NCI-H2107 treated with DMSO at 0.1 percent for 48 hours (cell line): Measurements from ENCODE around the gene LRRC75A.

Source experiments
- DNase-seq: peaks from one replicate; lab custom pipeline; 2025; ENCODE audit not compliant: unreplicated experiment; lab: John Stamatoyannopoulos, UW

LRRC75A gene

GRCh38 chr17:16494059-16494458 is 2.1 kb upstream of the LRRC75A start:
- no peak for DNase-seq

DNA sequence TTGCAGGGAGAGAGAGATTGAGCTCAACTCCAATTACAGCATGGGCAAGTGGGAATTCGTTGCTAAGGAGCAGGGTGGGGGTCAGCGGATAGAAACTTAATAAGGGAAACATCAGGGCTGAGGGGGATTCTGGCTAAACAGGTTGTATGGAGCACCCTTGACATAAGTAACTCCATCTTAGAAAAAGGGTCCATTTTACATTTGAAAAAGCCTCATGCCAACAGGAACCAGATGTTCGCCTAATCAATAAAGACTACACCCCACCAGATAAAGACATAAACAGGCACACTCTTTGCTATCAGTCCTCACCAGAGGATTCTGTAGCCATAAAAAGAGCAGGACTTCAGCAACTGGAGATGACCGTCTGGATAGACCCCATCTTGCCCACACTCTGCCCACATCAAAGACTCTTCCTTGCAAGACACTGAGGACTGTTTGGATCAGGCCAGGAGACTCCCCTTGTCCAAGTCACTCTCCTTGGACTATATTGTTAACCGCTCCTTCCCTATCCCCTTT is 1.6 kb upstream of the LRRC75A start:
- DNase-seq, result no peak

DNA sequence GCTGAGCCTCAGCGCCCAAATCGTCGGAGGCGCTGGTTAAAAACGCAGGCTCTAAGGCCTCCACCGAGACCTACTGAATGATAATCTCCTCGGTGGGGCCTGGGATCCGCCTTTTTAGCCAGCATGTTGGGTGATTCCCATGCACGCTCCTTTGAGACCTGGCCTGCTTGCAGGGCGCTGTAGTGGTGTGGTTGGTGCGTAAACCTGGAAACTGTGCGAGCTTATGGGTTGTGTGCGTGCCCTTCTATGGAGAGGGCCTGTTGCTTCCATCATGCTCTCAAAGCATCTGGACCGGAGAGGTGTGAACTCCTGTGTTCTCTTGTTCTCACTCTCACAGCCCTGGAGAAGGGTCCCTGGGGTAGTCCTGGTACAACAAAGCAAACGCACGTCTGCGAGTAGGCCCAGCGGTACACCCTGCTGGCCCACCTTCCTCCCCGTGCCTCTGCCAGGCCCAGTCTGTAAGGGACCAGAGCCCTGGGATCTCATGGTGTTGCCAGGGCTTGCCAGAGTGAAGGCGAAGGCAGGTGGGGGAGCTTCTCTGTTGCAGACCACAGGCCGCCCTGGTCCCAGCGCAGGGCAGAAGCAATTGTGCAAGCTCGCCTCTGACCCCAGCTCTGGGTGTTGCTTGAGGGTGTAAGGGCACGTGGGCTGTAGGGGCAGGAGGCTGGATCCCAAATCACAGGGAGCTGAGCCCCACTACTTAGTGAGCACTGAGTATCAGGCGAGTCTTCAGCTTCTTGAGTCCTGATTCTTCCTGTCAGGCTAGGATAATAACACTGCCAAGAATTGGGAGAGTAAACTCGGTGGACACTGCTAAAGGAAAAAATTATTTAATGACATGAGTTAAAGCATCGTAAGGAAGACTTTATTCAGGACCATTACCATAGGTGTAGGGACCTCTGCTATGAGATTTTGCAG is 879 bp upstream of the LRRC75A start:
- no peak for DNase-seq

DNA sequence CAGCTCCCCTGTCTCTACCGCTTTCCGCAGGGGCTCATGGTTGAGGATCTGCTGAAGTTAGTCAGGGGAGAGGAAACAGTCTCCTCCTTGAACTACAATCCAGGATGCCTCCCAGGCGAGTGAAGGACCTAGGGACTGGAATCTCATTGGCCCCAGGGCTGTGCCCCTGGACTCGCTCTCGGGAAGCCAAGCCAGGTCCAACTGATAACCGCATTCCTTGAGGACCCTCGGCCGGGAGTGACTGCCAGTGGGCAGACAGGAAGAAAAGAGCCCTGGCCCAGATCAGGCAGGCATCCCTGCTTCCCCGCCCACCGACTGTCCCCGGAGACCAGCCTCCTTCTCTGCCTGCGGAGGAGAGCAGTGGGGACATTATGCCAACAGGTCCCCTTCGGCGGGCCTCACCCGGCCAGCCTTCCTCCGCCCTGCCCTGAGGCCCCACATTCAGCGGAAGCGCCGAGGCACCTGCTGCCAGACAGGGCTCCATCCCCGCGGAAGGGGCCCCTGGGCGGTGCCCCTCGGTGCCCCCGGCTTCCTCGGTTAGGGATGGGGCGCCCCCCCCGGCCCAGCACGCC is 776 bp downstream of the LRRC75A start:
- DNase-seq, result no peak

DNA sequence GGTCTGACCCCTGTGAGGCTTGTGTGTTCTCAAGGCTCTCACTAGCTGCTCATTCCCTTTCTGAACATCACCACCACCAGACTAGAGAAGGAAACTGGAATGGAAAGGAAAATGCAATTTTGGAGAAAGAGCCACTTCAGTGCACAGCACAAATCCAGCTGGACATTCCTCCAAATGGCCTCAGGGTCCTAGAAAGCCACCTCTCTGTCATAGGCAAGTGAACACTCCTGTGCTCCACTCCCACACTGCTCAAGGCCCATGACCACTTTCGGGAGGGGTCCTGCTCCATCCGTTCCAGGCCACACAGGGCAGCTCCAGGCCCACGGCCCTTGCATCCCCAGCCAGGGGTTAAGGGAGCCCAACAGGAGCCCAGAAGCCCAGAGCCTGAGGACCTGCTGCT is 2.6 kb downstream of the LRRC75A start:
- no peak for DNase-seq

- no peak for DNase-seq
Measured at GRCh38 chr17:16488968-16489337, 3.0 kb downstream of the LRRC75A start.

DNA sequence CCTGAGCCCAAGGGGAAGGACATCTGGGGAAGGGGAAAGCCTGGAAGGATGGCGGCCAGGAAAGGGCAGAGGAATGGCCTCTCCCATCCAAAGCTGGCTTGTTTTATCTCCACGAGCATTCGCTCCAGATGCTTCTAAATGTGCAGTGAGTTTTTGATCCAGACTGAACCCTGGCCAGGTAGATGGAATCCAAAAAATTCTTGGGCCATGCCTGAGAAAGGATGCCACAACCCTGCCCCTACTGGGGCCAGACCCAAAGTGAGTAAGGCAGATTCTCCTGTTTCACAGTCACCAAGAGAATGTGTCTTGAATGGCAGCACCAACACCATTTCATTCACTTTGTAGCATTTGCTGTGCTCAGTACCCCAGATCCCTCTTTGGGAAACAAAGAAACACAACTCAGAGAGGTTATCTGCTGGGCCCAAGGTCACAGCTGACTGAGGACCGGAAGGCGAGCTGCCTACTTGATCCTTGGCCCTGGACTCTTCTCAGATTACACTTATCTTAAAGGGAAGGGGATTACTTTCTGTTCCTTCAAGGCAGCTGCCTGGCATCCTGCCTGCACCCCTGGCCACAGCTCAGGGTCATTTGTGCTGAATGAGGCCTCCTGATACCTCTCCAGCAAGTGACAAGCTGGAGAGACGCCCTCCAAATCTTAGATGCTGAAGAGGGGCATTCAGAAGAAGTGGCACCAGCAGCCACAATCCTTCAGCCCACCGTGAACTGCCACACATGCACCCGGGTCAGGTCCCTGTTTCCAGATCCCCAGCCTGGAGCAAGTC is 3.6 kb downstream of the LRRC75A start:
- no peak for DNase-seq

DNA sequence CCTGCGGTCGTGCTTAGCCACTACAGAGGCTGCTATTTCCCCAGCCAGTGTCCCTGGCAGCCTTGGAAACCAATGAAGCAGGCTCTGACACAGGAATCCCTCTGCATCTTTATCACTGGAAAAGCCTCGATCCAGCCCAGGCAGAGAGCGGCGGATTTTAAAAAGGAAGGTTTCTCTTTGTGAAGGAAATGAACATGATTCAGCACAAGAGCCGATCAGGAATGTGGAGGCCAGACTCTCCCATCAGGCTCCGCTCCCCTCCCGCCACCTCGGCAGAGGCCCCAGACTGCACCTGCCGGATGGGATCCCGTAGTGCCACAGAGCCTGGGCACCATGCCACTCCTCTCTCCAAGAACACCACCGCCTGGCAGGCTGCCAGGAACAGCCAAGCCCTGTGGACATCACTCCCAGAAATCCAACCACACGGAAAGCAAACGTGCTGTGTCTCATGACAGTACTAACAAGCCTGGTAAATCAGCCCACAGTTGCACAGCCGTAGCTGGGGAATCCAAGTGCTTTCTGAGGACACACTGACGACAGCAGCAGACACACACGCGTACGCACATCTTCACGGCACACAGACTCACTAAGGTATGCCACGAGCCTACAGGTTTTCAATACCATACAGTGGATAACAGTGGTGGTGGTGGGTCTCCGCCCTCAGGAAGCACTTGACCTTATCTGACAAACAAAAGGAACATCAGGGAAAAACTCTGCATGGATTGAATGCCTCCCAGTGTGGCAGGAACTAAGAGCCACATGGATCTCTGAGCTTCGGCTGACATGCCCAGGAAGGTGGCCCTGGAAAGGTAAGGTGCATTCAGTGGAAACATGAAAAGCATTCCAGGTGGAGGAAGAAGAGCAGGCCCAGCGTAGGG is 5.4 kb downstream of the LRRC75A start:
- peak; percentile 91 for DNase-seq

DNA sequence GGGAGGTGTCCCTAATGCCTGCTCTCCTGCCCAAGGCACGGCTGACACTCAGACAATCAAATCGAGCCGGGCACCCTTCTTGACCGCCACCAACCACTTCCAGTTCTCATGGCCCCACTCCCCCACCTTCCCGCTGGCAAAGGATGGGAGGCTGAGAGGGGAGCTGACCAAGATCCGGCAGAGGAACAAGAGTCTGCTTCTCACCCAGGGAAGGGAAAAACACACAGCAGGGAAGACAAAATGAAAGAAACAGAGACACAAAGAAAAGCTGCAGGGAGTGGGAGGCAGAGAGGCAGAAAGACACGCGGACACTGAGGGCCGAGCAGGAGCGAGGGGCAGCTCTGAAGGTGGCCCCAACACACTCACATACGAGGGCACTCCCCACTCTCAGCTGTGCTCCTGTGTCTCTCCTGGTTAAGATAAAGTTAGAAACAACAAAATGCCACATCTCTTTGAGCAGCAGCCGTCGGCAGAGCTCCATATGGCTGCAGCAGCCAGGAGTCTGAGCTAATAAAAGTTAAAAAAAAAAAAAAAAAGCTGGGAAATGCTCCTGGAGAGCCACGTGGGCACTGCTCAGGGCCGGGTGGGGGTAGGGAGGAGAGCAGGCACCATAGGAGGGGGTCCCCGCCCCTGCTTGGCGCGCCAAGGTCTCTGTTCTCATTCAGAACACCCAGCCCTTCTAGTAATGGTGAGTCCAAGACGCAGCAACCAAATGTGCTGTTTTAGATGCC is 7.4 kb downstream of the LRRC75A start:
- DNase-seq, result no peak

DNA sequence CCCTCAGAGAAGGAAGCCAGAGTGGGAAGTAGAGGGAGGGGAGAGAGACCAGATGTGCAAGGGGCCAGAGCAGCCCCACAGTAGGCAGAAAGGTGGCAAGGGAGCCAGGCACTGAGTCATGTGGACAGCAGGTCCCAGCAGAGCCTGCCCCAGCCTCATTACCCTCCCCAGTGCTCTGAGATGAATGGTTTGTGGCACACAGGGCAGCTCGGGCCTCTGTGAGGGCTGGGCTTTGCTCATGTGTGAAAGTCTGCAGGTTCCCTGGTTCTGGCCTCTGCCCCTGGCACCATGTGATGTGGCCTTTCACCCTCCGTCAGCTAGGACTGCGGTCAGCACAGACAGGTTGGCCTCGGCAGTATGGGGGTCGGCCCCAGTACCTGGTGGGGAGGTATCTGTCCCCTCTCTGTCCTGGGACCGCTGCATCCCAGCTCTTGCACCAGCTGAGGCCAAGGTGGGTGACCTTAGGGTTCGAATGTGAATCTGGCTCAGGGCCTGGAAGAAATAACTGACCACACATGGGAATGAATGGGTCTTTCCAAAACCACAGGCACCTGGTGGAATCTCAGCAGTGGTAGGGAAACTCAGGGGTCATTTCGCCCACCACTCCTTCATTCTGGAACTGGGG is 8.9 kb downstream of the LRRC75A start:
- DNase-seq, result no peak

DNA sequence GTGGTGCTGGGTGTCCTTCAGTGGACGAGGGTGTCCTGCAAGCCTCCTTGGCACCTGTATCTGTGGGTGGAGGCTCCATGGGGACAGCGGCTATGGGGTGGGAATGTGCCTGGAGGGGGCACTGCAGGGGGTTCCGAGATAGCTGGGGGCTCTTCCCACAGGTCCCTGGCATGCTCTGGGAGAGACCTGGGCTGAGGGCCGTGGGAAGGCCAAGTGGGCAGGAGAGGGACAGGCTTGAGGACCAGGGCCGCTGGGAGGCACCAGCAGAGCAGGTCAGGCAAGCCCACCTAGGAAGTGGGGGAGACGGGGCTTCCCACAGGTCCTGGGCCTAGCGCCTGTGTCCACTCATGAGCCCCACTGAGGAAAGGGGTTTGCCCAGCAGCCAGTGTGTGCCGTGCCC is 9.7 kb downstream of the LRRC75A start:
- no peak for DNase-seq

- DNase-seq, result no peak
Measured at GRCh38 chr17:16480995-16481394, 11.0 kb downstream of the LRRC75A start.

DNA sequence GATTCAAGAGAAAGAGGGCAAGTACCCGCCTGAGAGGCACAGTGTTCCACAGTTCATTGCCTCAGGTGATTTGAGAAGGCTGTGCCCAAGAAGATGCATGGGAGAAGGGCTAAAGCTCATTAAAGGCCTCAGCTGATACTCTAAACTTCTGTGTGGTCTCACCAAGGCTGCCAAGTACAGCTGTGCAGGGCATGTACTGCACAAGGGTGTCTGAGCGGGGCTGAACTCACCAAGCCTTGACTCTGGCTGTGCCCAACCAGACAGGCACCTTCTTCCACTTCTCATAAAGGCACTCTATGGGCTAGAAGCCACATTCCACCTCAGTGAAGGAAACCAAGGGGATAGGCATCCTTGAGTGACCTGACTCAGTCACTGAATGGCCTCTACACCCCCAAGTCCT is 12.7 kb downstream of the LRRC75A start:
- no peak for DNase-seq

DNA sequence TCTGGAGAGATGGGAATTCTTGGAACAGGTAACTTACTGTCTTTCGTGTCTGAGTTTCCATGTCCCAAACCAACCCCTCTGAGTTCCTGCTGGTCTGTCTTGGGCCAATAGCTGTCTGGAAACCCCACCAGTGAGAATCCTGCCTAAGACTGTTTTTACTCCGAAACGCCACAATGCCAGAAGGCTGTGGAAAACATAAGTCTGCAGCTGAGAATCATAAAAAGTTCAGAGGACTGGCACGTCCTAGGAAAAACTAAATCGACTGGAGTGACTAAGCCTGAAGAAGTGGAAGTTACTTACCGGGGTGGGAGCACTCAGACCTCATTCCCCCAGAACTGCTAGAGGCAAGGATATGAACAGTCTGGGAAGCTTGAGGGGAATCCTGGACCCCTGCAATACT is 13.3 kb downstream of the LRRC75A start:
- DNase-seq, result no peak

GRCh38 chr17:16477666-16478065 is 14.3 kb downstream of the LRRC75A start:
- no peak for DNase-seq

DNA sequence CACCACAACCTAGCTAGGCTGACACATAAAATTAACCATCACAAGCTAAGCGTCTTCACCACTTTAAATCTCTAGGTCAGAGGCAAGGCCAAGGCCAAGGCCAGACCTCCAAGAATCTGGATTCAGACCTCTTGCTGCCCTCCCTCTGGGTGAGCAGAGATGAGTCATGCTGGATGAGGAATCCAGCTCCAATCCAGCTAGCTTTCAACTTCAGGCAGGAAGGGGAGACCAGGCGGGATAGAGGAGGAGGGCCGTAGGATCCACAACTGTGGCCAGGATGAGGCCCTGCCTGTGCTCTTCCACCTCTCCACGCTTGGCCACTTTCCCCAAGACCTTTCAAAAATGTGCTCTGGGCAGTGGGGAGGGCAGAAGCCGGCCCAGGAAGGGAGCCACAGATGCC is 14.7 kb downstream of the LRRC75A start:
- DNase-seq, result no peak

DNA sequence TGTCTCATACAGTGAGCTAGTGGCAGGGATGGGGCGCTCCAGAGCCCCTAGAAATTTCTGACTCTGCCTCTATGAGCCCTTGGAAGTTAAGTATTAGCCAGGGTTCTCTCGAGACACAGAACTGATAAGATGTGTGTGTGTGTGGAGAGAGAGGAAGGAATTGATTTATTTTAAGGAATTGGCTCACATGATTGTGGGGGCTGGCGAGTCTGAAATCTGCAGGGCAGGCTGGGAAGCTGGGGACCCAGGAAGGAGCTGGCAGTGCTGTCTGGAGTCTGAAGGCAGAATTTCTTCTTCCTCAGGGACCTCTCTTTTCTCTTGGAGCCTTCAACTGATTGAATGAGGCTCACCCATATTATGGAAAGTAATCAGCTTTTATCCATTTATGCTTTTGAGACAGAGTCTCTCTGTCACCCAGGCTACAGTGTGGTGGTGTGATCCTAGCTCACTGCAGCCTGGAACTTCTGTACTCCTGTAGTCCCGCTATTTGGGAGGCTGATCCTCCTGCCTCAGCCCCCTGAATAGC is 16.8 kb downstream of the LRRC75A start:
- DNase-seq, result no peak

DNA sequence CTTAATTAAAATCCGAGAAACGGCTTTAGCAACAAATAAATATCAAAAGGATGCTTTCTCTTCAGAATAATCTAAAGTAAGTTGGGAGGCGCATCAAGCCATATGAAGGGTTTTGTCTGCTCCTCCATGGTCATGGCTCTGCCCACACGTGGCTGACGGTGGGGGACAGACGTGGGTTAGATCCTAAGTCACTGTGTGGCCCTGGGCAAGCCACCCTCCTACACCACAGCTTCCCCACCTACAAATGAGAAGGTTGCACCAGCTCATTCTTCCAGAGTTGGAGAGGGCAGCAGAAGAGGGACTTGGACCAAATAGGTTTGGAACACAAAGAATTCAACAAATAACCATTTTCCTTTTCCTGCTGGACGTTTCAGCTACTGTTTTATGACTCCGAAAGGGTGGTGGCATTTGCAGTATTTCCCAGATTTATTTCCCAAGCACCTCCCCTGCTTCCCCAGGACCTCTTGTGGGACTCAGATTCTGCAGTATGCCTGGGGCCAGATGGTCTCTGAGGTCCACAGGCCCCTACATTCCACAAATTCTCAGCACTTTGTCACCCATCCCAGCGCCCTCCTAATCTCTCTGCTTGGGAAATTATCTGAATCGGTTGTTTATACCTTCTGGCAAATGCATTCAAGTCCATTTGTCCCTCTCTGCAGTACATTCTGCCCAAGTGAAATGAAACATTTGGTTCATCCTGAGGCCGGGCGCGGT is 17.8 kb downstream of the LRRC75A start:
- no peak for DNase-seq
